HEK293 (cell line): ENCODE results near the gene GRHL3.

ENCODE experiments used
- CTCF ChIA-PET: fragments of 350-600 bp; formaldehyde crosslinking; extraction: SDS; loops from one replicate; lab custom pipeline; 2021; ENCODE audit warnings: antibody characterized with exemption; lab: Yijun Ruan, JAX
- POLR2A ChIA-PET: fragments of 300-600 bp; formaldehyde crosslinking; extraction: SDS; loops from one replicate; lab custom pipeline; 2020; ENCODE audit warnings: antibody characterized with exemption, inconsistent platforms; lab: Yijun Ruan, JAX
- H3K27ac ChIP-seq: fragments of 200-500 bp; sonication (Bioruptor generic); 2 replicates; pipeline ENCODE4 v1.5.1; 2014; ENCODE audit warnings: low read depth, low read length, control low read depth, inconsistent platforms; ENCODE audit errors: extremely low read depth
- H3K36me3 ChIP-seq, 2 experiments: fragments of 200-500 bp in 1 of 2; sonication (Bioruptor generic) in 1 of 2; 1 replicate in 1 of 2; 2 replicates in 1 of 2; pipeline ENCODE4 v1.5.1; 2014 to 2017; ENCODE audit warnings: inconsistent platforms in 2 of 2, low read length in 2 of 2; ENCODE audit not compliant: control insufficient read depth in 2 of 2, insufficient read depth in 1 of 2
- H3K4me1 ChIP-seq: fragments of 200-500 bp; sonication (Bioruptor generic); 2 replicates; pipeline ENCODE4 v1.5.1; 2014; ENCODE audit warnings: mild to moderate bottlenecking, low read length, inconsistent platforms; ENCODE audit not compliant: control insufficient read depth, insufficient read depth
- H3K4me3 ChIP-seq: 2 replicates; pipeline ENCODE4 v1.5.1; 2011; ENCODE audit warnings: low read depth, mild to moderate bottlenecking, control low read depth, low read length, moderate library complexity
- H3K9me3 ChIP-seq: fragments of 200-500 bp; sonication (Bioruptor generic); 2 replicates; pipeline ENCODE4 v1.5.1; 2014; ENCODE audit warnings: low read depth, low read length, inconsistent platforms; ENCODE audit not compliant: control insufficient read depth, insufficient read depth
- INSM2 ChIP-seq: fragments of 450-650 bp; formaldehyde crosslinking; IDR thresholded peaks from 2 replicates; pipeline ENCODE4 v1.5.1; 2016; ENCODE audit warnings: missing biosample characterization, missing genetic modification characterization
- PRDM2 ChIP-seq: fragments of 450-650 bp; formaldehyde crosslinking; IDR thresholded peaks from 2 replicates; pipeline ENCODE4 v1.5.1; 2016; ENCODE audit warnings: missing biosample characterization, missing genetic modification characterization, borderline replicate concordance
- SCRT1 ChIP-seq: fragments of 450-650 bp; formaldehyde crosslinking; IDR thresholded peaks from 2 replicates; pipeline ENCODE4 v1.5.1; 2016; ENCODE audit warnings: missing biosample characterization, missing genetic modification characterization, borderline replicate concordance
- SCRT2 ChIP-seq: fragments of 450-650 bp; formaldehyde crosslinking; IDR thresholded peaks from 2 replicates; pipeline ENCODE4 v1.5.1; 2016; ENCODE audit warnings: missing biosample characterization, missing genetic modification characterization
- ZBTB17 ChIP-seq: fragments of 450-650 bp; formaldehyde crosslinking; IDR thresholded peaks from 2 replicates; pipeline ENCODE4 v1.5.1; 2016; ENCODE audit warnings: missing biosample characterization, missing genetic modification characterization
- ZFHX2 ChIP-seq: fragments of 450-650 bp; formaldehyde crosslinking; conservative IDR thresholded peaks from 2 replicates; pipeline ENCODE4 v1.5.1; 2016; ENCODE audit warnings: missing biosample characterization, missing genetic modification characterization
- ZNF140 ChIP-seq: fragments of 450-650 bp; formaldehyde crosslinking; IDR thresholded peaks from 2 replicates; pipeline ENCODE4 v1.5.1; 2016; ENCODE audit warnings: missing biosample characterization, missing genetic modification characterization
- ZNF223 ChIP-seq: fragments of 450-650 bp; formaldehyde crosslinking; IDR thresholded peaks from 2 replicates; pipeline ENCODE4 v1.5.1; 2016; ENCODE audit warnings: missing biosample characterization, missing genetic modification characterization
- ZNF404 ChIP-seq: fragments of 450-650 bp; formaldehyde crosslinking; IDR thresholded peaks from 2 replicates; pipeline ENCODE4 v1.5.1; 2017; ENCODE audit warnings: missing biosample characterization, missing genetic modification characterization
- ZNF521 ChIP-seq: fragments of 450-650 bp; formaldehyde crosslinking; IDR thresholded peaks from 2 replicates; pipeline ENCODE4 v1.5.1; 2017; ENCODE audit warnings: missing biosample characterization, mild to moderate bottlenecking, missing genetic modification characterization
- ZNF530 ChIP-seq: fragments of 450-650 bp; formaldehyde crosslinking; IDR thresholded peaks from 2 replicates; pipeline ENCODE4 v1.5.1; 2016; ENCODE audit warnings: low read depth, missing biosample characterization, missing genetic modification characterization
- ZNF548 ChIP-seq: fragments of 450-650 bp; formaldehyde crosslinking; IDR thresholded peaks from 2 replicates; pipeline ENCODE4 v1.5.1; 2016; ENCODE audit warnings: missing biosample characterization, missing genetic modification characterization
- ZNF560 ChIP-seq: fragments of 450-650 bp; formaldehyde crosslinking; IDR thresholded peaks from 2 replicates; pipeline ENCODE4 v1.5.1; 2017; ENCODE audit warnings: missing biosample characterization, missing genetic modification characterization, borderline replicate concordance
- ZNF658 ChIP-seq: fragments of 450-650 bp; formaldehyde crosslinking; IDR thresholded peaks from 2 replicates; pipeline ENCODE4; 2016; ENCODE audit warnings: missing biosample characterization, missing genetic modification characterization
- ZNF664 ChIP-seq: fragments of 450-650 bp; formaldehyde crosslinking; IDR thresholded peaks from 2 replicates; pipeline ENCODE4 v1.5.1; 2016; ENCODE audit warnings: missing biosample characterization, missing genetic modification characterization
- ZNF768 ChIP-seq: fragments of 450-650 bp; formaldehyde crosslinking; IDR thresholded peaks from 2 replicates; pipeline ENCODE4 v1.5.1; 2018; ENCODE audit warnings: missing biosample characterization, mild to moderate bottlenecking, missing genetic modification characterization
- ZNF792 ChIP-seq: fragments of 450-650 bp; formaldehyde crosslinking; IDR thresholded peaks from 2 replicates; pipeline ENCODE4 v1.5.1; 2016; ENCODE audit warnings: missing biosample characterization, missing genetic modification characterization
- ZSCAN16 ChIP-seq: fragments of 450-650 bp; formaldehyde crosslinking; IDR thresholded peaks from 2 replicates; pipeline ENCODE4 v1.5.1; 2016; ENCODE audit warnings: missing biosample characterization, missing genetic modification characterization
- TF ChIP-seq, protein P1 (sequence below): sonication (generic); formaldehyde crosslinking; IDR thresholded peaks from 2 replicates; pipeline ENCODE4 v1.8.1; 2022; ENCODE audit warnings: mild to moderate bottlenecking, moderate library complexity, missing genetic modification reagents
- TF ChIP-seq, protein P2 (sequence below): fragments of 450-650 bp; formaldehyde crosslinking; IDR thresholded peaks from 2 replicates; pipeline ENCODE4 v1.5.1; 2016; ENCODE audit warnings: missing biosample characterization, missing genetic modification characterization

GRHL3 gene

GRCh38 chr1:24290933-24291487, 28.1 kb upstream of the GRHL3 start (continued):
- TF ChIP-seq PRDM2 (tag by site-specific recombination): no peak
- no peak for TF ChIP-seq ZFHX2 (tag by site-specific recombination)
- no peak for TF ChIP-seq ZNF521 (tag by site-specific recombination)
- no peak for TF ChIP-seq ZNF658 (tag by site-specific recombination)
- no peak for TF ChIP-seq ZNF140
- no peak for TF ChIP-seq ZBTB17 (tag by site-specific recombination)
- peak; percentile 92 for TF ChIP-seq SCRT2 (tag by site-specific recombination)
- no peak for TF ChIP-seq ZNF530 (tag by site-specific recombination)
- TF ChIP-seq ZNF792: no peak
- TF ChIP-seq ZSCAN16: no peak
- TF ChIP-seq ZNF548 (tag by site-specific recombination): no peak
- TF ChIP-seq ZNF560 (tag by site-specific recombination): no peak
- TF ChIP-seq ZNF768 (tag by site-specific recombination): no peak
- TF ChIP-seq ZNF664: peak; percentile 86
- TF ChIP-seq, protein P1, sequence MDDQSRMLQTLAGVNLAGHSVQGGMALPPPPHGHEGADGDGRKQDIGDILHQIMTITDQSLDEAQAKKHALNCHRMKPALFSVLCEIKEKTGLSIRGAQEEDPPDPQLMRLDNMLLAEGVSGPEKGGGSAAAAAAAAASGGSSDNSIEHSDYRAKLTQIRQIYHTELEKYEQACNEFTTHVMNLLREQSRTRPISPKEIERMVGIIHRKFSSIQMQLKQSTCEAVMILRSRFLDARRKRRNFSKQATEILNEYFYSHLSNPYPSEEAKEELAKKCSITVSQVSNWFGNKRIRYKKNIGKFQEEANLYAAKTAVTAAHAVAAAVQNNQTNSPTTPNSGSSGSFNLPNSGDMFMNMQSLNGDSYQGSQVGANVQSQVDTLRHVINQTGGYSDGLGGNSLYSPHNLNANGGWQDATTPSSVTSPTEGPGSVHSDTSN (CRISPR knock-in tag): no peak
- peak; percentile 80 for TF ChIP-seq SCRT1 (tag by site-specific recombination)
- no peak for TF ChIP-seq ZNF404
- TF ChIP-seq INSM2 (tag by site-specific recombination): no peak
- TF ChIP-seq, all 188 proteins: peak for 4

- POLR2A ChIA-PET: no interaction called here
- H3K4me1 ChIP-seq: peaks cover 11% of the 10 kb centered on the region
- H3K36me3 ChIP-seq: no peaks in the 10 kb centered on the region
- no peak overlapping the region for H3K4me3 ChIP-seq
- TF ChIP-seq, protein P2, sequence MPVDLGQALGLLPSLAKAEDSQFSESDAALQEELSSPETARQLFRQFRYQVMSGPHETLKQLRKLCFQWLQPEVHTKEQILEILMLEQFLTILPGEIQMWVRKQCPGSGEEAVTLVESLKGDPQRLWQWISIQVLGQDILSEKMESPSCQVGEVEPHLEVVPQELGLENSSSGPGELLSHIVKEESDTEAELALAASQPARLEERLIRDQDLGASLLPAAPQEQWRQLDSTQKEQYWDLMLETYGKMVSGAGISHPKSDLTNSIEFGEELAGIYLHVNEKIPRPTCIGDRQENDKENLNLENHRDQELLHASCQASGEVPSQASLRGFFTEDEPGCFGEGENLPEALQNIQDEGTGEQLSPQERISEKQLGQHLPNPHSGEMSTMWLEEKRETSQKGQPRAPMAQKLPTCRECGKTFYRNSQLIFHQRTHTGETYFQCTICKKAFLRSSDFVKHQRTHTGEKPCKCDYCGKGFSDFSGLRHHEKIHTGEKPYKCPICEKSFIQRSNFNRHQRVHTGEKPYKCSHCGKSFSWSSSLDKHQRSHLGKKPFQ (tag by site-specific recombination): 0 out of 2 replicates have a peak, but pooled peaks have one; percentile 1
- no peak for TF ChIP-seq ZNF223 (tag by site-specific recombination)
- H3K27ac ChIP-seq: no peak overlapping the region
- CTCF ChIA-PET: interaction anchor here (0.8 to 1.9 kb wide), 2 partner anchors 10 to 93 kb away, joined by 4 to 8 read pairs; no protein-coding TSS in a partner anchor
- H3K9me3 ChIP-seq: no peaks in the 10 kb centered on the region
Observed at GRCh38 chr1:24292103-24292502, 27.1 kb upstream of the GRHL3 start.
